ENCODE measurements around the gene CST9. TPM values are rescaled to one million over a fixed set of nuclear protein-coding genes. Genes with fewer than 3 reads are reported as not detected.

The CST9 gene
- total and polyA plus RNA-seq, 10 of the 15 experiments (the other 5 are each of a cell fraction or from before 2014, with no cell fraction given): not detected

DNA sequence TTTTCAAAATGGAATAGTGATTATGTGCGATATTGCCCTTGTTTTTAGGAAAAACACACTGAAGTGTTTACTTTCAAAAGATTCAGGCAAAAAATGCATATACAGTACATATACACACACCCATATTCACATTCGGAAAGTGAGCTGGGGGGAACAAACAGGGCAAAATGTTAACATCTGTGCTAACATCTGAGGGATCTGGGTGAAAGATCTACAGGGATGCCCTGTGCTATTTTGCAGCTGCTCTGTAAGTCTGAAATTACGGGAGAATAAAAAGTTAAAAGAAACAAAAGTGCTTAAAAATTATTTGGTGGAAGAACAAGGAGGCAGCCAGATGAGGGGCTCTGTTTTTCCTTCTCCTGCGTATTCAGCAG is 31.2 kb upstream of the CST9 start:
- in situ Hi-C loops (cut with MboI) (no loop called here), intact Hi-C loops (cut with micrococcal nuclease; ENCODE audit: unreplicated experiment) (no loop called here)
- CTCF ChIA-PET: no interaction called here
- no peak for FAIRE-seq
- H3K9ac ChIP-seq (ENCODE audit: control insufficient read depth, insufficient read depth, low read length): peak overlapping the region; percentile 70
- no peaks in the 10 kb centered on the region for H4K20me1 ChIP-seq (ENCODE audit: control insufficient read depth, insufficient read depth)
- TSS peak; percentile 73 for BruUV-seq (replicated peaks)
- ATAC-seq: no peak
- no peaks in the 10 kb centered on the region for H3K79me2 ChIP-seq (ENCODE audit: control insufficient read depth, insufficient read depth, low read length)
- no peaks in the 10 kb centered on the region; a peak in 1 of 4 replicates for H3K36me3 ChIP-seq (ENCODE audit: control insufficient read depth in 2 of 2, insufficient read depth in 2 of 2, low read length in 1 of 2)
- peaks cover 13% of the 10 kb centered on the region for H3K4me1 ChIP-seq (ENCODE audit: control insufficient read depth, insufficient read depth, low read length)
- H3K9me3 ChIP-seq (replicated peaks; ENCODE audit: control insufficient read depth, insufficient read depth, low read length): no peaks in the 10 kb centered on the region; the same call in 2 of the 3 replicates
- H2AFZ ChIP-seq (ENCODE audit: control insufficient read depth, low read depth, low read length): no peak overlapping the region; the same call in 1 of the 2 replicates
- TF ChIP-seq NR2C2 (IDR thresholded peaks at IDR 0.05; ENCODE audit: borderline replicate concordance, control insufficient read depth, insufficient read length, low read depth) (no peak), ZZZ3 (IDR thresholded peaks at IDR 0.05; ENCODE audit: control insufficient read depth, insufficient read length, low read depth) (no peak), RFX5 (IDR thresholded peaks at IDR 0.05; ENCODE audit: low read depth, low read length) (no peak), NR2F1 (conservative IDR thresholded peaks at IDR 0.05) (no peak)
- TF ChIP-seq, protein P1, sequence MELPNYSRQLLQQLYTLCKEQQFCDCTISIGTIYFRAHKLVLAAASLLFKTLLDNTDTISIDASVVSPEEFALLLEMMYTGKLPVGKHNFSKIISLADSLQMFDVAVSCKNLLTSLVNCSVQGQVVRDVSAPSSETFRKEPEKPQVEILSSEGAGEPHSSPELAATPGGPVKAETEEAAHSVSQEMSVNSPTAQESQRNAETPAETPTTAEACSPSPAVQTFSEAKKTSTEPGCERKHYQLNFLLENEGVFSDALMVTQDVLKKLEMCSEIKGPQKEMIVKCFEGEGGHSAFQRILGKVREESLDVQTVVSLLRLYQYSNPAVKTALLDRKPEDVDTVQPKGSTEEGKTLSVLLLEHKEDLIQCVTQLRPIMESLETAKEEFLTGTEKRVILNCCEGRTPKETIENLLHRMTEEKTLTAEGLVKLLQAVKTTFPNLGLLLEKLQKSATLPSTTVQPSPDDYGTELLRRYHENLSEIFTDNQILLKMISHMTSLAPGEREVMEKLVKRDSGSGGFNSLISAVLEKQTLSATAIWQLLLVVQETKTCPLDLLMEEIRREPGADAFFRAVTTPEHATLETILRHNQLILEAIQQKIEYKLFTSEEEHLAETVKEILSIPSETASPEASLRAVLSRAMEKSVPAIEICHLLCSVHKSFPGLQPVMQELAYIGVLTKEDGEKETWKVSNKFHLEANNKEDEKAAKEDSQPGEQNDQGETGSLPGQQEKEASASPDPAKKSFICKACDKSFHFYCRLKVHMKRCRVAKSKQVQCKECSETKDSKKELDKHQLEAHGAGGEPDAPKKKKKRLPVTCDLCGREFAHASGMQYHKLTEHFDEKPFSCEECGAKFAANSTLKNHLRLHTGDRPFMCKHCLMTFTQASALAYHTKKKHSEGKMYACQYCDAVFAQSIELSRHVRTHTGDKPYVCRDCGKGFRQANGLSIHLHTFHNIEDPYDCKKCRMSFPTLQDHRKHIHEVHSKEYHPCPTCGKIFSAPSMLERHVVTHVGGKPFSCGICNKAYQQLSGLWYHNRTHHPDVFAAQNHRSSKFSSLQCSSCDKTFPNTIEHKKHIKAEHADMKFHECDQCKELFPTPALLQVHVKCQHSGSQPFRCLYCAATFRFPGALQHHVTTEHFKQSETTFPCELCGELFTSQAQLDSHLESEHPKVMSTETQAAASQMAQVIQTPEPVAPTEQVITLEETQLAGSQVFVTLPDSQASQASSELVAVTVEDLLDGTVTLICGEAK (IDR thresholded peaks at IDR 0.05; ENCODE audit: borderline replicate concordance): no peak
- peak overlapping the region; percentile 93 for H3K4me2 ChIP-seq (ENCODE audit: control insufficient read depth, insufficient read depth)
- no peak overlapping the region for H3K27ac ChIP-seq (ENCODE audit: control insufficient read depth, insufficient read depth)
- POLR2A ChIA-PET: no interaction called here
- H3K27me3 ChIP-seq (replicated peaks in 1 of 2; ENCODE audit: control insufficient read depth in 2 of 2, insufficient read depth in 2 of 2, low read length in 1 of 2): no peaks in the 10 kb centered on the region
- SMC1A ChIA-PET (ENCODE audit: uncharacterized antibody, unreplicated experiment): interaction anchor here (0.8 kb wide), 1 partner anchor 12 kb away, joined by 3 read pairs; no protein-coding TSS in a partner anchor
- DNase-seq (ENCODE audit: low read depth, low spot score): no peak
- 64% methylated on average over 4 of the region's 4 CpGs for WGBS (ENCODE audit: insufficient coverage, insufficient replicate concordance, low lambda C conversion rate, missing lambda C conversion rate)
- RAD21 ChIA-PET (ENCODE audit: unreplicated experiment): no interaction called here
- peak overlapping the region; percentile 73 for H3K4me3 ChIP-seq
